HG03378 (cell line): ENCODE results near the gene INSYN2A.

Source experiments
- ATAC-seq: cut with Tn5 transposase; IDR thresholded peaks from one replicate; pipeline ENCODE4 v1.9.1; 2021; ENCODE audit warnings: mild to moderate bottlenecking, moderate library complexity; ENCODE audit not compliant: unreplicated experiment

The INSYN2A gene

DNA sequence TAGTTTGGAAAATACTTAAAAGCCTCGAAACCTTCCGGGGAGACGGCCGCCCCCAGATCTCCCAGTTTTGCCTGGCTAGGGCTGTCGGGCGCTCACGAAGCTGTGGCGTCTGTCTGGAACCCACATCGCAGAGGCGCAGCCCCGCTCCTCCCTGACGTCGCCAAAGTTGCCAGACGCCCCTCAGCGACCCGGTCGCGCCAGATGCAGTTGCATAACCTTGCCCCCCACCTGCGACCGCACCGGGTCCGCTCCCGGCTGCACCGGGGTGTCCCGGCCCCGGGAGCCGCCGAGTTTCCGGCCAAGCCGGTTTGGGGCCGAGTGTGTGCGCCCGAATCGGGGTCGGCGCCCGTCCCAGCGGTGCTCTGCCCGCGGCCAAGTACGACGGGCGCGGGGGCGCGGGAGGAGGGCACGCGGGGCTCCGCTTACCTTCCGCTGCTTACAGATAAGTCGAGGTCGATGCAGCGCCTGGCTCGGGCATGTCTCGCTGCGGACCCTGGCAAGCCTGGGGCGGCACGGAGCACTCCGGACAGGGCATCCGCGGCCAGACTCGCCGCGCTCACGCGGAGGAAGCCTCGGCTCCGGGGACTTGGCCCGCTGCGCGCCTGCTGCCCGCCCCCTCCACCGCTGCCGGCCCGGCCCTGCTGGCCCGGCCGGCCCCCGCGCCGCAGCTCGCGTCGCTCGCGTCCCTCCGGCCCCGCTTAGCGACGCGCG lies 665 bp downstream of the INSYN2A start:
- ATAC-seq: no peak

DNA sequence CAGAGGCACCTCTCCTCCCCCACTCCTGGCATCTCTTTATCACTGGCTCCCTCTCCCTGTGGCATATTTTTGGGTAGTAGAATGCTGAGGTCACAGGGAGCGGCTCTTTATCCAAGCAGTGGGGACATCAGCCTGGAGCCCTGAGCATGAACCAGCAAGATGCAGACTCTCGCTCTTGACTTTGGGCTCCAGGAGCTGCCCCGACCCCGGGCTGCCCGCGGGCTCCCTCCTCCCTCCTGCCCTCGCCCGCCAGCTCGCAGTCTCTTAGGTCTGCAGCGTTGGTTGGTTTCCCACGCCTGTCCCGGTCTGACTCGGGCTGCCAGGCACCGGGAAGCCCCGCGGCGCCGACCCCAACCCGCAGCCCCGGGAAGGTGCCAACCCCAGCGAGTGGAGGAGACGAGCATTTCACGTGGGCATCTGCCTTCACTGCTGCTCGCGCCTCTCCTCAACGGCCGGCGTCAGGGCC lies 1.3 kb downstream of the INSYN2A start:
- ATAC-seq: no peak

DNA sequence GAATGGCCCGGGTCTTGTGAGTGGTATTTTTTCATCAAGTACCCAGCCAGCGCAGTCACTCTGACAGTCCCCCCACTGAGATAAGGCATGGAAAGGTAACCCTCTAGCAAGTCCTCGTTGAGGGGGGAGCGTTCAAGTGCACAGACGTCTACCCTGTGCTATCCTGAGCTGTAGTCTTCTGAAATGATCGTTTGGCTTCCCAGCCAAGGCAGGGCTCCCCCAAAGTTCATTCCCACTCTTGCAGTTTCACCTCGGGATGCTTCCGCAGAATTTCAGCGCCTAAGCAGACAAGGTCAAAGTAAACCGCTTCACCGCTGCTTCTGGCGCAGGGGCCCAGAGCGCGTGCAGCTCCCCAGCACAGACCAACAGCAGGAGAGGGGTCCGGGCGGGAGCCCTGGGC lies 1.8 kb downstream of the INSYN2A start:
- no peak for ATAC-seq

DNA sequence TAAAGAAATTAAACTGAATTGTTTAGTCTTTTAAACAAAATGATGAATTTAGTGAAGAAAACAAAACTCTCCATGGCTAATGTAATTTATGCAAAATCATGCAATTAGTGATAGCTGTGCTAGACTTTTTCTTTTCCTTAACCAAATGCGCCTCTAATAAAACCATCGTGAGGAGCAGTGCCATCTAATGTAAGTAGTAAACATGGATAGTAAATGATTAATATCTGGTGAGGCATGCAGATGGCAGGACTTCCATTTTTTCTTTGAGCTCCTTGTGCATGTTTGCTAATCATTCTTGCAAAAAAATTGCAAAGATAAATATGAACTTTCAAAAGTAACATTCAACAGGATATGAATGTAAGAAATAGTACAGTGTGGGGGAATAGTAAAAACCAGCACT lies 2.3 kb downstream of the INSYN2A start:
- no peak for ATAC-seq

DNA sequence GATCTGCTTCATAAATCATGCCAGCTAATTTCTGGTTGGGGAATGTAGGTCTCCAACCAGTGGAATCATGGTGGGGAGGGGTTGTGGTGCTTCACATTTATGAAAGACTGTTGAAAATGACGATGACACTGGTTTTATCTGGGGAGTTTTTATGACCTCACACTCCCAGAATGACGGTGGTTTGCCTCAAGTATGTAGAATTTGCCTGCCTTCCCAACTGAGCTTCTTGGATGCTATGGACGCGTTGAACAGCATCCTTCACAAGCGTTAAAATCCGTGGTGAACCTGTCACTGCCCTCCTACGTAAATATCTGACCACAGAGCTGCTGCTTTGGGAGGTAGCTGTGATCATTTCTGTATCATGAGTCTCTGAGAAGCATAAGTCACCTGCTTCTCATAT lies 3.3 kb downstream of the INSYN2A start:
- no peak for ATAC-seq

DNA sequence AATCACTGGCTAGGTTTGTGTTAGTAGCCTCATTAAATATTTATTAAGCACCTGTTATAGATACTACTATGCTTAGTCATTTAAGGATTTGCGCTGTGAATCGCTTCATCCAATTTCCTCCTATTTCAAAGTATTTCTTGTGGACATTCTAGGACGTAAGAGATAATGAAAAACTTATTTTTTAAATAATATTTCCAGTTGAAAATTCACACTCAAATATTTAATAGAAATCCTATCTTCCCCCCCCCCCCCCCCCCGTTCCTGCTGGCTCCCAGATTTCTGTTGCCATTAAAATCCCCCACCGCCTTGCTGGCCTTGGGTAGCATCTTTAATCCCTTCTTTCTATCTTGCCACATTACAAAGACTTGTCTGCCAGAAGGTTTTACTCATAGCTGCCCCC lies 6.0 kb downstream of the INSYN2A start:
- no peak for ATAC-seq

DNA sequence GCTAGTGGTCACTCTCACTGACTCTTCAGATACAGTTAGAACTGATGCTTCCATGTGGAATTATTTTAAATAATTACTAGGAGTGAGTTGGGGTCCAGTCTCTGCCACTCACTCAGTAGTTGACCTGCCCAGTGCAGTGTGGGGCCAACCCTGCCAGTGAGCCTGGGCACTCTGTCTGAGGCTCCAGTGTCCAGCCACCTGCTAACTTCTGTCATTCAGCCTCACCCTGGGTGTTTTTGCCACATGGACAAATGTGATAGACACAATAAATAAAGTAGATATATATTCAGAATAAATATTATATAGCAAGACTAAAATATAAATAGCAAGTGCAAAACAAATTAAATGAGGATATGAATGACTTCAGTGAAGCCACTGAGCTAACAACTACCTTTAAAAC lies 7.2 kb downstream of the INSYN2A start:
- ATAC-seq: no peak

DNA sequence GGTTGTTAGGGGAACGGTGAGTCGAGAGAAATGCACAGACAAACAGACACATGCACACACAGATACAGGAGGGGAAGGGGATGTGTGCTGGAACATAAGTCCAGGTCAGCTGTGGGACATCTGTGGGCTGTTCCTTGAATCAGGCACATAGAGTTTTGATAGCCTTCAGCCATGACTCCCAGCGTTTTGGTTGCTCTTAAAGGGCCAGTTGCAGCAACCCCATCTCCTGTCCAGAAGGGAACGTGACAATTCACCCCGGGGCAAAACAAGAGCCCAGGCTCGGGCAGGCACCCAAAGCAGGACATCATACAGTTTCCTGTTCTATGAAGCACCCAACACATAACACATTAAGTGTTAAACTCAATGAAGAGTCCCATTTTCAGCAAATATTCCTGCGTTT lies 9.6 kb downstream of the INSYN2A start:
- ATAC-seq: no peak

DNA sequence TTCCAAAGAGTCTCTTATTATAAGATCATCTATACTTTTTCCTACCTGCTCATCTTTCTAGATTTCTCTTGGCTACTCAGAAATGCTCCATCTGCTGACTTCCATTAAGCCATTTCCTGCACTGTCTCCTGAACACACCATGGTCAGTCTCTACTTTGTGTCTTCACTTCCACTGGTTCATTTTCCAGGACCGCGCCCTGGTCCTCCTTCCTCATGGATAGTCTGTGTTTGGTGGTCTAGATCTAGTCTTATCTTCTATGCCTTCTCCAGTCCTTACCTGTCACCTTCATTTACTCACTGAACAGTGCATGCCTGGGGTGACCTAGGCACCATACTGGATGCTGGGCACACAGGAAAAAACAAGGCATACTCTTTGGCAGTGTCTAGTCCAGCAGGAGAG lies 11.8 kb downstream of the INSYN2A start:
- ATAC-seq: no peak

DNA sequence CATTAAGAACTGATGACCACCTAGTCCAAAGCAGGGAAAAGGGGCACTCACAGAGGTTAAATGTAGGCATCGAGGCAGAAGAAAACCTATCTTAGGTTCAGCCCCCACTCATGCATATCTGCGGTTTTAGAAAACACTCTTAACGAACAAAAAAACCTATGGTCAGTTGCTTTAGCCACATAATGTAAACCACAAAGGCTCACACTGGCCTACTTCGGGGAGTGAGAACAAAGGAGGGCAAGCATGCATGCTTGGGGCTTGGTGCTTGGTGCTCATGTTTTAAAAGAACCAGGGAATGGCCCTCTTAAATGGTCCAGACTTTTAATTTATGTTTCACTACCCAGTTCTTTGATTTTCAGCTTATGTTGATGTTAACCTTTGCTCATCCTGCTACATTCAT lies 14.2 kb downstream of the INSYN2A start:
- ATAC-seq: no peak

DNA sequence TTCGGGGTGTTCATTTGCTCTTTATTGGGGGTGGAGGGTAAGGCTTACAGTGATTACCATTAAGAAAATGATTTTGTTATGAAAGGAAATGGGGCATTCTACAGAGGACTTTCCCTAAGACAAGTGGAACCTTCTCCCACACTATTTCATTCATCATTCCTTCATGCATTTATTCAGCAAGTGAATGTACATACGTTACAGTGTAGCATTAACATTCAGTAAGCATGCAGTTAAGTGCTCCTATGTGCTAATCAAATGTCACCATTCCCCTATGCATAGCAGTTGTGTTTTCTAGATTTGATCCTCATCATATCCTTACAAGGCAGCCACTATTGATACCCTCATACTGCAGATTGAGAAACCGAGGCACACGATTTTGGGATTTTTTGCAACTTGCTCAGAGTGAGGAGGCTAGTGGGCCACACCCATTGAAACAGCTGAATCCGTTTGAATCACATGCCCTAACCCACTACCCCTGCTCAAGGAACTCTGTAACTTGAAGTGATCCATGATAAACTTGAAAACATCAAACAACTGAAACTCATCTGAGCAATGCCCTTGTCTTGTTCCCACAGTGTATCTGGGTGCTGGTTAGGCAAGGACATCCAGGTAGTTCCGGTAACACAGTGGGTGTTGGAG lies 16.7 kb downstream of the INSYN2A start:
- ATAC-seq: no peak

DNA sequence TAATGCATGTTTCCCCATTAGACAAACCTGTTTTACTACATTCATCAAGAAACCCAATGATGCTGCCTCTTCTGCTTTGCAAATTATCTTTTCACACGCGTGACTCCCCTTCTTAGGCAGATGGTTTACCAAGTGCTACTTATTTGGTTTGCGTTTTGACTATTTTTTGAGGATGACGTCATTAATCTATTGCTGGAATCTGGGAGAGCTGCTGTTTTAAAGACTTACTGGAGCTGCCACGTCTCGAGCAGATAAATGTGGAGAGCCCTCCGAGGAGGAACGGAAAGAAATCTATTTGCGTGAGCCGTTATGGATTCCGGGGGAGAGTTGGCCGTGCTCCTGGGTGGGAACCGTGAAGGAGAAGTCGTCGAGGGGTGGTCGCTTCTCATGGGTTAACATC lies 19.7 kb downstream of the INSYN2A start:
- no peak for ATAC-seq

DNA sequence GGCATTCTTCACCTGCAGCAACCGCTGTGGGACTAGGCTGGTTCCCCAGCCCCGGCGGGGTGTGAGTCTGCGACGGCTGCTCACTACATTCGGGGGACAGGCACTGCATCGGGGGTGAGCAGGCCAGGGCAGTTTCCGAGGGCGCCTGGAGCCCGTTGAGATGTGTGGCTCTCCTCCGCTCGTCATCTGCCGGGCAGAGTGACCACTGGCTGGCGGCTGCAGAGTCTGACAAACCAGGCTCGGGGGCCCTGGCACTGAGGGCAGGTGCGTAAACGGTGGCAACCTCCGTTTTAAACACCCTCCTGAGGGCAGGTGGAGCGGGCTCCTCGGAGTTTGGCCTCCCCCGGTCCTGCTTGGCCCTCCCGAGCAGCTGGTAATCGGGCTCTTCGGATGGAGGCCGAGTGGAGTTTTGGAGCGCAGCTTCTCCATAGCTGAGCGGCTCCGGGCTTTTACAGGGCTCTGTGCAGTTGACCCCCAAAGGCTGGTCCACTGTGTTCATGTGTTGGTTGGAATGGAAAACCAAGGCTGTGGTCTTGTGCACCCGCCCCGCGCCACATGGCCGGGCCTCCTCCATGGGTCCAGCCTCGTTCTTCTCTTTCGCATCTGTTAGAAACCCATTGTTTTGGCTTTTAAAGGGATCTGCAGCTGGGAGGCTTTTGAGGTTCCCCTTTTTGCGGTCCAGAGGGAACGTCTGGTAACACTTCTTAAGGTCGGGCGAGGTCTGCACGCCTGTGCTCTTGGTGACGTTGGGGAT lies 20.9 kb downstream of the INSYN2A start:
- no peak for ATAC-seq

DNA sequence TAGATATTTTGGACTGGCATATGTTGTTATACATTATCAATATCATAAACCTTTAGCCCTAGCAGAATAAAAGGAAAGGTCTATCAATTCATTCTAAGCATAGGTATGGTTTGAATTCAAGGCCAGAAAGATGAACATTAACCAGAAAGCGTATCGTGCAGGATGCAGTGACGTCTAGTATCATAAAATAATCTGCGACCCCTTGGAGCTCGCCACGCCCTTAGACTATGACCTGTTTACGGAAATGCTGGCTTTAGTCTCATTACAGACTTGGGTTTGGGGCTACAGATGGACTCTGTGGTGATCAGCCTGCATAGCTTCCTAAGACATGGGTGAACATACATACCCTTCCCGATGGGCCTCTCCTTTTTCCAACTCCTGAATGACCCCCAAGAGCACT lies 21.5 kb downstream of the INSYN2A start:
- ATAC-seq: no peak

DNA sequence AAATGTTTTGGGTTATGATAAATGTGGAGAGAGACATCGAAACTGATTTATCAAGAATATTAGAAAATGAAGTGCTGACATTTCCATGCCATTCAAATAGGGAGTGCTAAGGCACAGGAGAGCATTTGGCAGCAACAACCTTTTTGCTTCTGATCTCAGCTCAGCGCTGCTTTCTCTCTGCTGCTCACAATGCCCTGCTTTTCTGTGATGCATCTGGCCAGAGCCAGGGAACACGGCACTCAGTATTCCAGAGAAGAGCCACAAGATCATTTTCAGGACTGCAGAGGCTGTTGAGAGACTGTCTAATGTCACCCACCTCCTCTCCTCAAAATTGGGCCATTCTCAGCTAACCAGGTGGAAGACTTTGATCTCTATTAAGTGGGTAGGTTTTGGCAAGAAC lies 28.1 kb downstream of the INSYN2A start:
- ATAC-seq: no peak

DNA sequence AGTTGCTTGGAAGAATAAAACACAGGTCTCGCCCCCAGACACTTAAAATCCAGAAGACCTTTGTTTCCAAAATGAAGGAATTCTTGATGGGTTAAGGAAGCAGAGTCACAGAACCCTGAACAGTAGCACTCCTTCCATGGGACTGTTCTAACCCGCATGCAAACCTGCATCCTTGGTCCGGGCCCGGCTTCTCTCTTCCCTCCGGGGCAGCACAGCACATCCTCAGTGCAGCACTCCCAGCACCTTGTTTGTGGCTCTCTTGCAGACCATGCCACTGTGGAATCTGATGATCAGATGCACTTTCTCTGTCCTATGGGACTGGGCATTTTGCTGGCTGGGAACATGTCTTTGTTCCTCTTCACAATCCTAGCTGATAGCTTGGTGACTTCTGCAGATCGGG lies 33.5 kb downstream of the INSYN2A start:
- ATAC-seq: no peak

DNA sequence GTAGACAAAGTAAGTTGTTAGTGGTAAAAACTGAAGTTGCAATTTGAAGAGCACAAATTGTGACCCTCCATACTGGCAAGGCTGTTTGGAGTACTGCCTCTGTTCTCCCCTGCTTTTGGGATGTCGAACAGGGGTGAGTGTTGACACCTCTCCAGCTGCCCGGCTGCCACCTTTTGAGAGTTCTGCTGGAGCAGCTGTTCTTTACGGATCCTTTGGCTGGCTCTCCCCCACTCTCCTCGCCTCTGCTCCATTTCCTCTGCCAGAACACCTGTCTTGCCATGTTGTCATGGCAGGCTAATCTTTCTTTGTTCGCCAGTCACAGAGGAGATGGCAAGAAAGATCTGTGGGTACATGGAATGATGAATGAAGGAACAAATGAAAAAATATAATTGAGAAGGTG lies 34.9 kb downstream of the INSYN2A start:
- no peak for ATAC-seq

DNA sequence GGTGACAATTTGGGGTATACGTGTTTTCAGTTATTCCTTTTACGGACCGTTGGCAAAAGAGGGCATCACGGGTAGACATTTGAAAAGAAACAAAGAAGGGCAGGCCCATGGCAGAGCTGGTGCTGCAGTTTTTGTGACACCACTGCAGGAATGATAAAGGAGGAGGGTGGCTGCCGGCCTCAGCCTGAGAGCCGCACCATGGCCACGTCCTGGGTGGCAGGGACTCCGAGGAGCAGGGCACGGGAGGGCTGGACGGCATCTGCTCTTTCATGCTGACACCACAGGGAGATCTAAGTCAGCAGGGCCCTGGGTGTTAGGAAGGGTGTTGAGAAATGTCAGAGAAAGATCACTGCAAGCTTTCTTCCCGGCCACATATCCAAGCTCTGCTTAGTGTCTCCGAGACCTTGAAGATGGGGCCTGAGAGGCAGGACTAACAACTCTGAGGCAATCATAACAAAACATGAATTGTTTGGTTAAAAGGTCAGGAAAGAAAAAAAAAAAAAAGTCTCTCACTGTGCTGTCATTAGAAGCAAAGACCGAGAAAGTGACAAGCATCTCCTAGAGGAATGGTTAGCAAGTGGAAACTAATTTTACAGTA lies 36.6 kb downstream of the INSYN2A start:
- no peak for ATAC-seq

DNA sequence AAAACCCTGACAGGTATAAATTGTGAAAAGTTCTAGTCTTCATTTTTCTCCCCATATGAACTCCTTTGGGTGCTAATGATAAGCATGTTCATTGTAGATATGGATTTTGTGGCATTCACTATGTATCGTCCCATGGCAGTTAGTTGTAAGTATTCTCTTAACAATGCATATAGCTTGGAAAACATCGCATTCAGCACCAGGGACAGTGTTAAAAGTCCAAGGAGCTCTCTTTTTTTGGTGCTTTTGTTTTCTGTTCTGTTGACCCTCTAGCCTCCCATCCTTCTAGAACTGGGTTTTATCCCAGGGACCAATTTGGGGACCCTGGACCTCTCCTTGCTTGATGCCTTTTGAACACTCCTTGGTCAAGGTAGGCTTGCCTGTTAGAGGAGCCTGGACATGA lies 37.7 kb downstream of the INSYN2A start:
- no peak for ATAC-seq

DNA sequence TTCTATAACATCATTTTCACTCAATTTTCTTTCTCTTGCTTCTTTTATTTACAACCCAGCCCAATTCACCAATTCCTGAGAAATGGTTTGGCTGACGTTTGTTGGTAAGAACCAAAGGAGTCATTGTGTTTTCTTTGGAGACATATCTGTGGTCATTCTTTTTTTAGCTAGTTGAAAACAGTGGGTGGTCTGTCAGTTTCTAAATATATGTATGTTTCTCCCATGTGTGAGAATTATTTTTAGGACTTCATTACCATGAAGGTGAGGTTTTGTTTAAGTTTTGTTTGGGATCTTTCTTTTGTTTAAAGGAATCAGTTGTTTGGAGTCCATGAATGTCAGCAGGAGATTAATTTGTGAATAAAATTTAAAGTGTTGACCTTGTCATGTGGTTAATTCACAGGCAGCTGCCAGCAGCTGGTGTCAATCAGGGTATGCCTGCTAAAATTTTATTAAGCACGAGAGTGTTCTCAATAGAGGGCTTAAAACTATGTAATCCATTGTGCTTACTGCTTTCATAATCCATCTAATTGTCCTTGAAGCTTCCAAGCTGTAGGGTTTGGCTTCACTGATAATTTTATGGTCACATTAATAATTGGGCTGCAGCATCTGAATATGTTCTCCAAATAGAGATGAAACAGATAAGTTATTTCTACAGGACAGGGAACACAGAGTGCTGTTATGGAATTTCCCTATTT lies 38.7 kb downstream of the INSYN2A start:
- no peak for ATAC-seq

DNA sequence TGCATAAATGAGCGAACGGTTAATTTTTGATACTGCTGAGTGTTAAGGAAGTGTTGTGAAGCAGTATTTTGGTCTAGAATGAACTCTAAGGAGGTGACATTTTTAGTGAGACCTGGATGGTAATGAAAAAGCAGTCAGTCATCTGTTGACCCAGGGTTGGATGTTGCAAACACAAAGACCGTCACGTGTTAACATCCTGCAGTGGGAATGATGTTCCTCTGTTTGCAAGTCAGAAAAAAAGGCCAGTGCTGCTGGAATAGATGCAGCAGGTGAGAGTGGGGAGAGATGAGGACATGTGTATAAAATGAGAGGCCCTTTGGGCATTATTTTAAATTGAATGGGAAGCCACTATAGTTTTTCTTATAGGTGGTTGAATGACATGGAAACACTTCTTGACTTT lies 39.3 kb downstream of the INSYN2A start:
- ATAC-seq: no peak
